SH-SY5Y (cell line): Measurements from ENCODE around the gene CTIF.

Experiments
- GATA2 ChIP-seq: IDR thresholded peaks from 2 replicates; pipeline ENCODE4 v1.6.1; 2011; ENCODE audit warnings: mild to moderate bottlenecking, low read depth, low read length
- GATA3 ChIP-seq: IDR thresholded peaks from 2 replicates; pipeline ENCODE4 v1.6.1; 2011; ENCODE audit warnings: low read depth, mild to moderate bottlenecking, low read length, moderate library complexity

- no peak for TF ChIP-seq GATA2
- TF ChIP-seq GATA3: no peak
Observed at GRCh38 chr18:48621815-48622555, 83.2 kb downstream of the CTIF start.
